Omental fat pad (tissue), 4 donors: ENCODE results near the gene PAFAH1B1. TPM values are rescaled to one million over a fixed set of nuclear protein-coding genes. Genes with fewer than 3 reads are reported as not detected.

Experiments used
- ATAC-seq: fragments of 150-250 bp; one replicate; pipeline ENCODE4 v1.9.1; 2016; ENCODE audit warnings: mild to moderate bottlenecking, moderate library complexity; ENCODE audit not compliant: low FRiP score
- DNase-seq: peaks from one replicate; pipeline ENCODE4 v3.0.0-alpha.2; 2019; ENCODE audit warnings: low spot score
- CTCF ChIP-seq, 3 donors: fragments of 450-650 bp; IDR thresholded peaks; one replicate each; pipeline ENCODE4 v1.5.1; 2016 to 2017; ENCODE audit warnings: antibody characterized with exemption in 3 of 3, mild to moderate bottlenecking in 3 of 3, moderate library complexity in 2 of 3
- total RNA-seq, 4 donors: library from RNA; depleted of rRNA; stranded (reverse); fragments of >200 nt; gene quantifications; one replicate each; pipeline ENCODE4 v1.1.0, GENCODE V29; 2016

PAFAH1B1 gene
- total RNA-seq, 4 donors from 2014 or later = 82.8 to 109 (median 95.2) TPM

GRCh38 chr17:2704031-2704889, 110.8 kb downstream of the PAFAH1B1 start:
- TF ChIP-seq CTCF (IDR thresholded peaks at IDR 0.05) = no peak
- ATAC-seq (no peak), DNase-seq (no peak)

GRCh38 chr17:2704890-2705248, 111.4 kb downstream of the PAFAH1B1 start:
- TF ChIP-seq CTCF (IDR thresholded peaks at IDR 0.05) = no peak
- ATAC-seq = no peak
- no peak for DNase-seq

GRCh38 chr17:2705263-2705662, 111.8 kb downstream of the PAFAH1B1 start:
- no peak for TF ChIP-seq CTCF (IDR thresholded peaks at IDR 0.05)
- ATAC-seq = no peak
- DNase-seq = no peak

- no peak for ATAC-seq
- no peak for DNase-seq
- TF ChIP-seq CTCF (IDR thresholded peaks at IDR 0.05) = no peak
Measured at GRCh38 chr17:2705888-2706795, 112.7 kb downstream of the PAFAH1B1 start.

GRCh38 chr17:2706911-2707510, 113.6 kb downstream of the PAFAH1B1 start:
- no peak for ATAC-seq
- TF ChIP-seq CTCF (IDR thresholded peaks at IDR 0.05) = no peak
- DNase-seq = no peak

GRCh38 chr17:2707721-2708584, 114.5 kb downstream of the PAFAH1B1 start:
- no peak for DNase-seq
- TF ChIP-seq CTCF (IDR thresholded peaks at IDR 0.05) = no peak
- ATAC-seq = no peak
